ENCODE results near the gene SPDL1. TPM values are rescaled to one million over a fixed set of nuclear protein-coding genes. Genes with fewer than 3 reads are reported as not detected.
A peak's percentile ranks its signal among the peaks of the same experiment; 100 is the strongest.
"Not testable (repeated sequence)": the region's sequence is repeated elsewhere in the genome, so short reads cannot be mapped to it uniquely, and the experiment has no call there.

The SPDL1 gene
- total RNA-seq, 1 donor: 2.2 TPM

GRCh38 chr5:169569513-169569912 is 14.1 kb upstream of the SPDL1 start:
- no peak for DNase-seq (ENCODE audit: low read depth in 2 of 3, low spot score in 2 of 3)

GRCh38 chr5:169571355-169571754 is 12.2 kb upstream of the SPDL1 start:
- no peak for DNase-seq (ENCODE audit: low read depth in 2 of 3, low spot score in 2 of 3)

DNA sequence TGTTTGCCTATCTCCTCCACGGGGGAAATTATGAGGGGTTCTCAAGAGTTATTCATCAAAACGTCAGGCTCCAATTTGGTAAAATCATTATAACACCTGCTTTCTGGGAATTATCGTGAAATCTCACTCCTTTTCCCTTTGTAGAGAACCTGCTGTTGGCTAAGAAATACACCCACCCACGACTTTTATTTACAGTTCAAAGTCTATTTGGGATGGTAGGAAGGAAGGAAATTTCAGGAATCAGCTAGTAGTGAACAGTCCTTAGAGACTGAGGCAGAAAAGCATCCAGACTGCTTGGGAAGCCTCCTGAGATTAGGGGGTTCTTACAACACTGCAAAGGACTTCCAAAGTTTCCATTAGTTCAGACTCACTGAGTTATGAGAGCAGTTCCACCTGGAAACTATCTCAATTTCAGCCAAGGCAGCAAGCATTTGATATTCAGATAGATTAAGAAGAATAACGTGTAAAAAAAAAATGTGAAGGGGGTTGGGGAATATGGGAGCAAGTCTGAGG is 9.4 kb upstream of the SPDL1 start:
- no peak for DNase-seq (ENCODE audit: low read depth in 2 of 3, low spot score in 2 of 3)

- DNase-seq (ENCODE audit: low read depth in 2 of 3, low spot score in 2 of 3): no peak
Observed at GRCh38 chr5:169576181-169576598, 7.4 kb upstream of the SPDL1 start.

DNA sequence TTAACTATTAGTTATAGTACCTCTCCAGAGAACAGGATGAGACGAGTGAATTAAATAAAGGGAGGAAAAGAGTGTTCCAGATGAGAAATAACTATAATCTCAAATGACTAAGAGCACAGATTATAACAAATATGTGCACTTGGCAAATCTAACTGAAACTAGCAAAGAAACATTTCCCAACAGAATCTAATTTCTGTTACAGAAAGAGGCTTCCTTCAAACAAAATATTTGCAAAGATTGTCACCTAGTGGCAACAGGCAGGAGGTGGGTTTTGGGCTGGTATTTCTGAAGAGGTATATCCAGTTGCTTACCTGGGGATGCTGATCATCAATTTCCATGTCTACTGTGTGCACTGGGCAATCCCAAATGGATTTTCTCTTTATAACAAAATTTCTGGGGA is 5.6 kb upstream of the SPDL1 start:
- DNase-seq (ENCODE audit: low read depth in 2 of 3, low spot score in 2 of 3): peak in 1 of 3 donors; percentile 14

GRCh38 chr5:169580964-169581363 is 2.6 kb upstream of the SPDL1 start:
- no peak for DNase-seq (ENCODE audit: low read depth in 2 of 3, low spot score in 2 of 3)

- peak; percentile 16 to 67 (median 47) for DNase-seq (ENCODE audit: low read depth in 2 of 3, low spot score in 2 of 3)
Observed at GRCh38 chr5:169581580-169582227, 1.9 kb upstream of the SPDL1 start.

GRCh38 chr5:169583101-169583423 is 511 bp upstream of the SPDL1 start:
- no peak for DNase-seq (ENCODE audit: low read depth in 2 of 3, low spot score in 2 of 3)

DNA sequence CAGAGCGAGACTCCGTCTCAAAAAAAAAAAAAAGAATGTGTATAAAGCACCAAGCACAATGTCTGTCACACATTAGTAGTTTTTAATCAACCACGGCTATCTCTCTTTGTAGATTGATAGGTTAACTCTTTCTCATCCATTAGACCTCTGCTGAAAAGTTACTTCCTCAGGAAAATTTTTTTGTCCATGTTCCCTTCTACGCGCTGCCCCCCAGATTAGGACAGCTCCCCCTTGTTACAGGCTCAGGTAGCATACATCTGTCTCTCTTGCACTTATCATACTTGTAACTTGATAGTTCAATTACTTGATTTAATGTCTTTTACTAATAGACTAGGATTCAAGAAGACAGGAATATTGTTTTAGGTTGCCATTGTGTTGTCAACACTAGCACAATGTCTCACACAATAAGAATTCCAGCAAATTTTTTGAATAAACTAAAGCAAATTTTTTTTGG is 1.5 kb downstream of the SPDL1 start:
- no peak for DNase-seq (ENCODE audit: low read depth in 2 of 3, low spot score in 2 of 3)

DNA sequence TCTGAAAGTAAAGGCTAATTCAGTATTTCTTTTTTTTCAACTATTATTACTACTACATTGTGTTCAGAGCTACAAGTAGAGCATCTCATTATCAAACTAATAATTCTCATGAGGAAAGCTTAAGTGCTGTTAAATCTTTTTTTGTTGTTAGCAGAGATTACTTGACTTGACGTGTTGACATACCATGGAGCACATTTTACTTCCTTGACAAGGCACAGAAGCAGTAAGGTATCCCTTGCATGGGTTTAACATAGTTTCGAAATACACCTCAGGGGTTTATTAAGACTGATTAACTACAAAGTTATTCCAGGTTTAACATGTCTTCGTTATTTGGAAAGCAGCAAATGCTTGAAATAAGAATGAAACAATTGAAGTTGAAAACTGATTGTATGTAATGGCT is 7.0 kb downstream of the SPDL1 start:
- no peak for DNase-seq (ENCODE audit: low read depth in 2 of 3, low spot score in 2 of 3)

DNA sequence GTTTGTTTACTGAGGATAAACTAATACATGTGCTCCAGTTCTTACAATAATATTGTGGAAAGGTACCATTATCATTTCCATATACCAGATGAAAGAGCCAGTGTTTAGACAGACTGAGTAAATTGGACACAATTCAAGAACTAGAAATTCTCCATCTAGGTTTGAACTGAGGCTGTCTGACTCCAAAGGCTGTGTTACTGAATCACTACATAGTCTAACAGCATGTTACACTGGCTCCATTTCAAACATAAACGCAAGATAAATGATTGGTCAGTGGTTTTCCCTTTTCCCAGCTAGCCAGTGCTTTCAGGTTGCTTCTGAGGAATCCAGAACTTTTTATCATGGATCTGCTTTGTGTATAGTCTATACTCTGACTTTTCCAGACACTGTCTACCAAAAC is 8.1 kb downstream of the SPDL1 start:
- DNase-seq (ENCODE audit: low read depth in 2 of 3, low spot score in 2 of 3): no peak

DNA sequence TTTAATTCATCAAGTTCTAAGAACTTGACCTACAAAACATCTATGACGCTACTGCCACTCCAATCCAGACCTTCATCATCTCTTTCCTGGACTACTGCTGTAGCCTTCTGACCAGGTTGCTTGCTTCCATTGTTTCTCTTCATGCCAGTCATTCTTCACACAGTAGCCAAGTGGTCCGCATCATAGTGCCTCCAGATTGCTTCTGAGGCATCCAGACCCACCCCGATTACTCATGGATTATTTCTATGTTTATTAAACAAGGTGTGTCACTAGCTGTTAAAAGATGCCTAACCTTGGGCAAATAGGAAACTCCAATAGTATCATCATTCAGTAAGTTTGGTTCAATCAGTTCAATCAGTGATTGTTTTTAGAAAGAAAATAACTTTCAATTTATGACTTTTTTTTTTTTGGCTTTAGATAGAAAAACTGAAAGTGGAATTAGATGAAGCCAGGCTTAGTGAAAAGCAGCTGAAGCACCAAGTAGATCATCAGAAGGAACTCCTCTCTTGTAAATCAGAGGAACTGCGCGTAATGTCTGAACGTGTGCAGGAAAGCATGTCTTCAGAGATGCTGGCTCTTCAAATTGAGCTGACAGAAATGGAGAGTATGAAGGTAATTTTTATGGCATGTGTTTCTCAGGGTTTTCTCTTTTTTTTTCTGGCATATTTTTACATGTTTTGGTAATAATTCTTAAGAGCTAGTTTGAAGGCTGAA is 9.5 kb downstream of the SPDL1 start:
- no peak for DNase-seq (ENCODE audit: low read depth in 2 of 3, low spot score in 2 of 3)

- DNase-seq (ENCODE audit: low read depth in 2 of 3, low spot score in 2 of 3): no peak
Observed at GRCh38 chr5:169595172-169595820, 11.7 kb downstream of the SPDL1 start.

GRCh38 chr5:169599451-169599850 is 15.9 kb downstream of the SPDL1 start:
- no peak for DNase-seq (ENCODE audit: low read depth in 2 of 3, low spot score in 2 of 3)

GRCh38 chr5:169602535-169602934 is 19.0 kb downstream of the SPDL1 start:
- DNase-seq (ENCODE audit: low read depth in 2 of 3, low spot score in 2 of 3): no peak

DNA sequence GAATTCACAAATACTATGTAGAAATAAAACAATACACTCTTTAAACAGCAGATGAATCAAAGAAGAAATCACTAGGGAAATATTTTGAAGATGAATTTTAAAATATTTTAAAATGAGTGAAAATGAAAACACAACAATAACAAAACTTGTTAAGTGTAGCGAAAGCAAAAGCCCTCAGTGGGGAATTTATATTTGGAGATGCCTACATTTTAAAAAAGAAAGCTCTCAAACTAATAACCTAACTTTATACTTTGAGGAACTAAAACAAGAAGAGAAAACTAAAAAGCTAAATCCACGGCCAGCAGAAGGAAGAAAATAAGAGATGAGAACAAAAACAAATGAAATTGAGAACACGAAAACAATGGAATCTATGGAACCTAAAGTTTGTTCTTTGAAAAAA is 22.7 kb downstream of the SPDL1 start:
- no peak for DNase-seq (ENCODE audit: low read depth in 2 of 3, low spot score in 2 of 3)

GRCh38 chr5:169607882-169608281 is 24.3 kb downstream of the SPDL1 start:
- no peak for DNase-seq (ENCODE audit: low read depth in 2 of 3, low spot score in 2 of 3)

GRCh38 chr5:169609716-169610115 is 26.1 kb downstream of the SPDL1 start:
- DNase-seq (ENCODE audit: low read depth in 2 of 3, low spot score in 2 of 3): no peak

GRCh38 chr5:169610606-169611005 is 27.0 kb downstream of the SPDL1 start:
- no peak for DNase-seq (ENCODE audit: low read depth in 2 of 3, low spot score in 2 of 3)

GRCh38 chr5:169615561-169615960 is 32.0 kb downstream of the SPDL1 start:
- DNase-seq (ENCODE audit: low read depth in 2 of 3, low spot score in 2 of 3): no peak

- DNase-seq (ENCODE audit: low read depth in 2 of 3, low spot score in 2 of 3): not testable (repeated sequence)
Observed at GRCh38 chr5:169624307-169624706, 40.7 kb downstream of the SPDL1 start.

DNA sequence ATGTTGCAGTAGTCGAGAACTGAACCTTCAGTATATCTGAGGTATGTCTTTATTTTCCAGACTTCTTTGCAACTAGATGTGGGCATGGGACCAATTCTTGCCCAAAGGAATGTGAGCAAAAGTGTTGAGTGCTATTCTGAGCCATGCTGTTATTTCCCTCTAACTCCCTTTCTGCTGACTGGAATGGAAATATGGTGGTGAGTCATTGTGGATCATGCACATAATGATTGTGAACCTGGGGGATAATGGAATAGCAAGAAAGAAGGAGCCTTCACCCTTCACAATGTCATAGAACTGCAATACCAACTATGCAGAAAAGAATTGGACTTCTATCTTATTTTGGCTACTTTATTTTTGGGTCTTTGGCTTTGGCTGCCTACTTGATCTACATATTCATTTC is 43.2 kb downstream of the SPDL1 start:
- DNase-seq (ENCODE audit: low read depth in 2 of 3, low spot score in 2 of 3): no peak

Data from hematopoietic multipotent progenitor cell (in vitro differentiated cells).